Activated CD8-positive, alpha-beta T cell treated with anti-CD3 and anti-CD28 coated beads for 36 hours (primary cell): ENCODE measurements around the gene MAS1L. TPM values are rescaled to one million over a fixed set of nuclear protein-coding genes. Genes with fewer than 3 reads are reported as not detected.

Experiments
- ATAC-seq: fragments of 200-7000 bp; cut with Tn5 transposase; one replicate; pipeline ENCODE4 v1.10.0; 2021; ENCODE audit warnings: mild to moderate bottlenecking, moderate library complexity
- CTCF ChIA-PET: fragments of 350-600 bp; sonication (Branson Sonifier 250); formaldehyde crosslinking; loops from one replicate; lab custom pipeline; 2021; ENCODE audit warnings: antibody characterized with exemption; lab: Charles Lee
- POLR2A ChIA-PET: fragments of 350-600 bp; sonication (Branson Sonifier 250); formaldehyde crosslinking; loops from one replicate; lab custom pipeline; 2021; ENCODE audit warnings: antibody characterized with exemption; lab: Charles Lee
- DNase-seq: peaks from one replicate; pipeline ENCODE4 v3.0.0-alpha.2; 2020
- H3K27ac Mint-ChIP-seq: one replicate; pipeline ENCODE4 v1.8.0; 2021; ENCODE audit warnings: mild to moderate bottlenecking, mixed read lengths
- H3K27me3 Mint-ChIP-seq: one replicate; pipeline ENCODE4 v1.8.0; 2021; ENCODE audit warnings: mixed read lengths
- H3K36me3 Mint-ChIP-seq: one replicate; pipeline ENCODE4 v1.8.0; 2021; ENCODE audit warnings: low read depth, mixed read lengths
- H3K4me1 Mint-ChIP-seq: one replicate; pipeline ENCODE4 v1.8.0; 2021; ENCODE audit warnings: low read depth, mixed read lengths
- H3K4me3 Mint-ChIP-seq: one replicate; pipeline ENCODE4 v1.8.0; 2021; ENCODE audit warnings: mild to moderate bottlenecking, moderate library complexity, mixed read lengths
- H3K9me3 Mint-ChIP-seq: one replicate; pipeline ENCODE4 v1.8.0; 2021; ENCODE audit warnings: mixed read lengths
- CTCF ChIP-seq: fragments of 200-600 bp; IDR thresholded peaks from one replicate; pipeline ENCODE4 v1.8.0; 2022; ENCODE audit warnings: antibody characterized with exemption, mild to moderate bottlenecking
- intact Hi-C: fragments of 100-400 bp; cut with micrococcal nuclease; formaldehyde crosslinking; loops from one replicate; pipeline ENCODE4 v1.10.0; 2022
- total RNA-seq, 2 experiments: library from RNA; stranded (reverse); gene quantifications; one replicate each; pipeline ENCODE4 v1.2.3, GENCODE V29; 2021

The MAS1L gene
- total RNA-seq, 2 experiments from 2014 or later, result not detected

DNA sequence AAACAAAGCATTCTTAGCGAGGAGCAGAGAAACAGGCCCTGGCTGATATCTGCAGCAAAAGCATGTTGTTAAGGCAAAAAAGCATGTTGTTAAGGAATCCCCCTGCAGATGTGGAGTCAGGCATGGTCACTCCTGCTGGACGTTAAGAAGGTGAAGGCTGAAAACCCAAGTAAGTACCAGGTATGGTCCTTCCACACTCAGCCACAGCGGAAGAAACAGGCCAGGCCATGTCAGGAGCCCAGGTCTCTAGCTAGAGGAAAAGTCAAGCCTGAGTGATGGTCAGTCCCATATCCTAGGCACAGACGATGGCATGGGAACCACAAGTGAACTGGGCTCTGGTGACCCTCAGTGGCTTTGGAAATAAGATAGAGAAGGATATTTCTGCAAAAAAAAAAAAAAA is 32.5 kb upstream of the MAS1L start:
- H3K9me3 Mint-ChIP-seq, result peaks cover 3% of the 10 kb centered on the region
- intact Hi-C loops, result no loop called here
- H3K27me3 Mint-ChIP-seq, result peaks cover 15% of the 10 kb centered on the region
- ATAC-seq (no peak), DNase-seq (no peak)
- no peaks in the 10 kb centered on the region for H3K36me3 Mint-ChIP-seq
- CTCF ChIA-PET, result no interaction called here
- no peak overlapping the region for H3K4me3 Mint-ChIP-seq
- H3K4me1 Mint-ChIP-seq, result peaks cover 9% of the 10 kb centered on the region
- POLR2A ChIA-PET, result no interaction called here
- no peak for TF ChIP-seq CTCF
- H3K27ac Mint-ChIP-seq, result no peak overlapping the region

DNA sequence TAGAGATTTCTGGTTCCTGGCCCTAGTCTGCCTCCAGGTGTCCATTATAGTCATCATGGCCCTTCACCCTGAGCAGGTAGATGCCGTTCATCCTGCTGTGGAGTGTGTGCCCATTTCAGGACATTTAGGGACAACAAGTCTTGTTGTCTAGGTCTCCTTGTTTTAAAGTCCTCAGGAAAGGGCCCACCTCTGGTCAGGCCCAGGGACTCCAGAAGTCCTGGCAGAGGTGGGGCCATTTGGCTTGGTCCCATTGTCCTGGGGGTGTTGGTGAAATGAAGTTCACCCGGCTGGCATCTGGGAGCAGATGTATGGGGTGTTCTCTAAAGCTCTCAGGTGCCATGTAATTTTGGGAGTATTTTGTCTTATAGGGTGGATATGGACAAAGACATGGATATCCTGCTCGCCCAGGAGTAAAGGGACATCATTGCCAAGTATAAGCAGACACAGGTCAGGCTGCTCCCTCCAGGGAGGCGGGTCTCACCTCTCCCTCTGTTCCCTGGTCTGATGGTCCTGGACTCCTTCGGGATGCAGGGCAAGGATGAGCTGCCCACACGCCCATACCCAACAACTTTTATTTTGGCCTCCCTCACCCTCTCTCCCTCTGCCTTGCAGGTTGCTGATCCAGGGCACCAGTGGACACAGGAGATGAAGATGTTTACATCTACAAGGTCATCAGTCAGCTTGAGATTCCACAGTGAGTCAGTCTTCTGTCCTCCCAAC is 31.7 kb upstream of the MAS1L start:
- ChIA-PET POLR2A (no interaction called here), CTCF (no interaction called here)
- H3K9me3 Mint-ChIP-seq, result peaks cover 3% of the 10 kb centered on the region
- H3K27me3 Mint-ChIP-seq, result peaks cover 17% of the 10 kb centered on the region
- intact Hi-C loops, result no loop called here
- H3K4me1 Mint-ChIP-seq, result peaks cover 11% of the 10 kb centered on the region
- DNase-seq, result no peak
- H3K4me3 Mint-ChIP-seq, result no peak overlapping the region
- no peak for ATAC-seq
- no peak for TF ChIP-seq CTCF
- no peaks in the 10 kb centered on the region for H3K36me3 Mint-ChIP-seq
- no peak overlapping the region for H3K27ac Mint-ChIP-seq

DNA sequence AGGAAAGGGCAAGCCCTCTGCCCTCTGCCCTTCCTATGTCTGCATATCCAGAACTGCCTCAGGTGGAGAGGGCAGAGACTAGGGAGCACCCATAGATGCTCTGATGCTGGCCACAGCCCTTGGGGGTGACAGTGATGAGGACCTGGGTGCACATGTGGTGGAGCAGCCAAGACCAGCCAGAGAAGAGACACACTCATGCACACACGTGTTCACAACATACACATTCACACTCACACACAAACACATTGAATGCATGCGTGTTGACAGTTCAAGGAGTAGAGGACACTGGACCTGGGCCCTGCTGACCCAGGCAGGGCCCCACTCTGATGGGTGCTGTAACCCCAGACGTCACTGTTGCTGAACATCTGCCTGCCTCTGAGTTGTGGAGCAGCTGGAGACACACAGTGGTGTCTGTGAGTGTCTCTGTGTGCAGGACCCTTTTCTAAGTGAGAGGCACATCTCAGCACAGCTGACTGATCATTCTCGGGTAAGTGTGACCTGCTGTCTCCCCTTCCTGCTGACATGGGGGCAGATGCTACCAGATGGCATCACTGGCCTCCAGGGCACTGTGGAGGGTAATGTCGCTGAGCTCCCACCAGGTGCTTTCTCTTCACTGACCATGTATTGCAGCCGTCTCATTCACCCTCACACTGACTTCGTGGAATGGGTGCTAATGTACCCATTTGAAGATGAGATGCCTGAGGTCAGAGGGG is 30.1 kb upstream of the MAS1L start:
- no peak for TF ChIP-seq CTCF
- no peak overlapping the region for H3K27ac Mint-ChIP-seq
- intact Hi-C loops, result no loop called here
- ChIA-PET CTCF (no interaction called here), POLR2A (no interaction called here)
- H3K4me1 Mint-ChIP-seq, result peaks cover 11% of the 10 kb centered on the region
- peaks cover 12% of the 10 kb centered on the region for H3K27me3 Mint-ChIP-seq
- no peak for ATAC-seq
- H3K4me3 Mint-ChIP-seq, result no peak overlapping the region
- H3K36me3 Mint-ChIP-seq, result no peaks in the 10 kb centered on the region
- no peak for DNase-seq
- peaks cover 2% of the 10 kb centered on the region for H3K9me3 Mint-ChIP-seq

GRCh38 chr6:29517245-29517644 is 29.5 kb upstream of the MAS1L start:
- CTCF ChIA-PET, result no interaction called here
- Mint-ChIP-seq H3K27me3 (peaks cover 11% of the 10 kb centered on the region), H3K27ac (no peak overlapping the region), H3K4me1 (peaks cover 11% of the 10 kb centered on the region), H3K36me3 (no peaks in the 10 kb centered on the region), H3K4me3 (no peak overlapping the region), H3K9me3 (no peaks in the 10 kb centered on the region)
- intact Hi-C loops, result no loop called here
- TF ChIP-seq CTCF, result no peak
- no peak for ATAC-seq
- POLR2A ChIA-PET, result no interaction called here
- DNase-seq, result no peak

DNA sequence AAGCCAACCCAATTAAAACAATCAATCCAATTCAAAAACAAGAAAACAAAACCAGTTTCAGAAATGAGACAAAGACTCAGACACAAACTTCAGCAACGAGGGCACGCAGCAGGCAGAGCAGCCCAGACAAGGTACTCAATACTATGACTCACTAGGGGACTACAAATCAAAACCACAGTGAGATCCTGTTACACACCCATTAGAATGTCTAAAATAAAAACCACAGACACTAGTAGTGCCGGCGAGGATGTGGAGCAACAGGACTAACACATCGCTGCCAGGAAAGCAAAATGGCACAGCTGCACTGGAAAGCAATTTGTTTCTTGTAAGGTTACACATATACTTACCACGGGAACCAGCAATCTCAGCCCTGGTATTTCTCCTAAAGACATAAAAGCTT is 28.4 kb upstream of the MAS1L start:
- no peak overlapping the region for H3K27ac Mint-ChIP-seq
- H3K9me3 Mint-ChIP-seq, result no peaks in the 10 kb centered on the region
- H3K4me3 Mint-ChIP-seq, result no peak overlapping the region

More for the DNA sequence above, 28.4 kb upstream of the MAS1L start:
- Mint-ChIP-seq H3K4me1 (peaks cover 11% of the 10 kb centered on the region), H3K36me3 (no peaks in the 10 kb centered on the region), H3K27me3 (peaks cover 12% of the 10 kb centered on the region)
- CTCF ChIA-PET, result no interaction called here
- TF ChIP-seq CTCF, result no peak
- peak; percentile 99 for ATAC-seq
- DNase-seq, result peak; percentile 62
- POLR2A ChIA-PET, result no interaction called here
- intact Hi-C loops, result no loop called here
